GM12878 (cell line): Measurements from ENCODE around the gene NKX1-2. TPM values are rescaled to one million over a fixed set of nuclear protein-coding genes. Genes with fewer than 3 reads are reported as not detected.

Experiments used
- ATF7 ChIP-seq: fragments of 450-650 bp; IDR thresholded peaks from 2 replicates; pipeline ENCODE4 v1.6.1; 2016; ENCODE audit warnings: low read depth, mild to moderate bottlenecking
- BRCA1 ChIP-seq: IDR thresholded peaks from 2 replicates; pipeline ENCODE4 v1.6.1; 2011; ENCODE audit warnings: low read depth, low read length, improper control_type of control experiment
- CBFB ChIP-seq: IDR thresholded peaks from 2 replicates; pipeline ENCODE4 v1.6.1; 2016; ENCODE audit warnings: antibody characterized with exemption, low read depth
- ETV6 ChIP-seq, 2 experiments: fragments of 450-650 bp in 1 of 2; IDR thresholded peaks in 1 of 2; conservative IDR thresholded peaks in 1 of 2; 2 replicates each; pipeline ENCODE4 v1.6.1; 2014; ENCODE audit warnings: antibody characterized with exemption in 1 of 2, borderline replicate concordance in 1 of 2, low read depth in 1 of 2, mild to moderate bottlenecking in 1 of 2, moderate library complexity in 1 of 2
- IKZF1 ChIP-seq: fragments of 450-650 bp; conservative IDR thresholded peaks from 2 replicates; pipeline ENCODE4 v1.6.1; 2017; ENCODE audit warnings: antibody characterized with exemption, mild to moderate bottlenecking
- IRF4 ChIP-seq: IDR thresholded peaks from 2 replicates; pipeline ENCODE4 v1.6.1; 2011; ENCODE audit warnings: low read depth, low read length
- JUNB ChIP-seq: IDR thresholded peaks from 2 replicates; pipeline ENCODE4 v1.6.1; 2016; ENCODE audit warnings: antibody characterized with exemption, mild to moderate bottlenecking
- MEF2B ChIP-seq: fragments of 450-650 bp; IDR thresholded peaks from 2 replicates; pipeline ENCODE4 v1.6.1; 2018; ENCODE audit warnings: mild to moderate bottlenecking, moderate library complexity; ENCODE audit not compliant: partially characterized antibody, poor library complexity, severe bottlenecking
- NFYB ChIP-seq: IDR thresholded peaks from 2 replicates; pipeline ENCODE4 v1.6.1; 2011; ENCODE audit warnings: low read depth, mild to moderate bottlenecking, low read length, improper control_type of control experiment, moderate library complexity; ENCODE audit not compliant: insufficient read depth
- NR2F1 ChIP-seq: fragments of 450-650 bp; conservative IDR thresholded peaks from 2 replicates; pipeline ENCODE4 v1.6.1; 2017; ENCODE audit warnings: mild to moderate bottlenecking
- PAX5 ChIP-seq: IDR thresholded peaks from 2 replicates; pipeline ENCODE4 v1.6.1; 2011; ENCODE audit warnings: low read depth, low read length, borderline replicate concordance
- PKNOX1 ChIP-seq: fragments of 450-650 bp; IDR thresholded peaks from 2 replicates; pipeline ENCODE4 v1.6.1; 2016; ENCODE audit warnings: mild to moderate bottlenecking
- POU2F2 ChIP-seq: IDR thresholded peaks from 3 replicates; pipeline ENCODE4 v1.6.1; 2011; ENCODE audit warnings: low read depth, mild to moderate bottlenecking, low read length, borderline replicate concordance
- REST ChIP-seq: IDR thresholded peaks from 2 replicates; pipeline ENCODE4 v1.6.1; 2012; ENCODE audit warnings: mild to moderate bottlenecking, low read depth, low read length
- RUNX3 ChIP-seq: IDR thresholded peaks from 2 replicates; pipeline ENCODE4 v1.6.1; 2012; ENCODE audit warnings: low read length, inconsistent platforms
- SPI1 ChIP-seq: IDR thresholded peaks from 2 replicates; pipeline ENCODE4 v1.6.1; 2011; ENCODE audit warnings: low read depth, mild to moderate bottlenecking, low read length, moderate library complexity, borderline replicate concordance; ENCODE audit not compliant: insufficient read depth
- SUZ12 ChIP-seq: fragments of 200-600 bp; sonication (generic); IDR thresholded peaks from one replicate; pipeline ENCODE4 v1.6.1; 2018; ENCODE audit warnings: antibody characterized with exemption, mild to moderate bottlenecking; ENCODE audit not compliant: unreplicated experiment
- polyA plus RNA-seq, 11 experiments: library from polyadenylated mRNA; depleted of rRNA in 4 of 11; unstranded in 6 of 11; stranded (reverse) in 5 of 11; fragments of >200 nt; fragmentation: Nextera tagmentation in 4 of 11; fragmentation: Illumina TruSeq in 1 of 11; extraction: Ambion mirVana in 4 of 11; extraction: Trizol in 1 of 11; gene quantifications; 1 replicate in 1 of 11; 2 replicates in 10 of 11; pipeline versions ENCODE4 v1.2.1 to v1.2.3, GENCODE V29; 2011 to 2016; ENCODE audit warnings: inconsistent platforms in 2 of 11, missing spikeins in 2 of 11, low read depth in 1 of 11
- total RNA-seq, 4 experiments: library from RNA; depleted of rRNA in 3 of 4; stranded (reverse); fragments of >200 nt in 3 of 4; fragmentation: Illumina TruSeq in 1 of 4; extraction: Trizol in 1 of 4; gene quantifications; 2 replicates each; pipeline versions ENCODE4 v1.2.1 to v1.2.3, GENCODE V29; 2013 to 2021
- TF ChIP-seq, protein P1 (sequence below): fragments of 450-650 bp; IDR thresholded peaks from 2 replicates; pipeline ENCODE4 v1.6.1; 2014; ENCODE audit warnings: mild to moderate bottlenecking
- TF ChIP-seq, protein P2 (sequence below): fragments of 450-650 bp; IDR thresholded peaks from 2 replicates; pipeline ENCODE4 v1.6.1; 2017; ENCODE audit warnings: borderline replicate concordance
- TF ChIP-seq, protein P3 (sequence below): fragments of 450-650 bp; IDR thresholded peaks from 2 replicates; pipeline ENCODE4 v1.6.1; 2017; ENCODE audit warnings: mild to moderate bottlenecking, moderate library complexity

The NKX1-2 gene
- total and polyA plus RNA-seq, 10 of the 15 experiments (the other 5 are each of a cell fraction or from before 2014, with no cell fraction given) = not detected

DNA sequence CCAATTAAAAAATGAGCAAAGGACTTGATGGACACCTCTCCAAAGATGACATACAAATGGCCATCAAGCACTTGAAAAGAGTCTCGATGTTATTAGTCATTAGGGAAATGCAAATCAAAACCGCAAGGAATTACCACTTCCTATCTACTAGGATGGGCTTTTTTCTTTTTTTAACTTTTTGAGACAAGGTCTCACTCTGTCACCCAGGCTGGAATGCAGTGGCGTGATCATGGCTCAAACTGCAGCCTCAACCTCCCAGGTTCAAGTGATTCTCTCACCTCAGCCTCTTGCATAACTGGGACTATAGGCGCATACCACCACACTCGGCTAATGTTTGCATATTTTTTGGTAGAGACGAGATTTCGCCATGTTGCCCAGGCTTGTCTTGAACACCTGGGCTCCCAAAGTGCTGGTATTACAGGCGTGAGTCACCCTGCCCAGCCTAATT lies 13.6 kb downstream of the NKX1-2 start (continued):
- TF ChIP-seq MEF2B (no peak), POU2F2 (peak; percentile 91), IRF4 (no peak), PKNOX1 (peak; percentile 87), RUNX3 (peak; percentile 91), NFYB (no peak), CBFB (peak; percentile 52; the same call in 1 of the 2 replicates), ATF7 (no peak), JUNB (peak; percentile 33; the same call in 1 of the 2 replicates), NR2F1 (no peak), SPI1 (peak; percentile 43; the same call in 1 of the 2 replicates), IKZF1 (0 out of 2 replicates have a peak, but pooled peaks have one; percentile 16), REST (no peak), ETV6 (conservative IDR thresholded peaks at IDR 0.05 in 1 of 2, IDR thresholded peaks at IDR 0.05 in 1 of 2; ENCODE audit: borderline replicate concordance in 1 of 2, low read depth in 1 of 2) (peak in 1 of 2 experiments; percentile 46; a peak in 1 of 4 replicates), SUZ12 (no peak), PAX5 (no peak), BRCA1 (no peak)
- TF ChIP-seq, protein P1, sequence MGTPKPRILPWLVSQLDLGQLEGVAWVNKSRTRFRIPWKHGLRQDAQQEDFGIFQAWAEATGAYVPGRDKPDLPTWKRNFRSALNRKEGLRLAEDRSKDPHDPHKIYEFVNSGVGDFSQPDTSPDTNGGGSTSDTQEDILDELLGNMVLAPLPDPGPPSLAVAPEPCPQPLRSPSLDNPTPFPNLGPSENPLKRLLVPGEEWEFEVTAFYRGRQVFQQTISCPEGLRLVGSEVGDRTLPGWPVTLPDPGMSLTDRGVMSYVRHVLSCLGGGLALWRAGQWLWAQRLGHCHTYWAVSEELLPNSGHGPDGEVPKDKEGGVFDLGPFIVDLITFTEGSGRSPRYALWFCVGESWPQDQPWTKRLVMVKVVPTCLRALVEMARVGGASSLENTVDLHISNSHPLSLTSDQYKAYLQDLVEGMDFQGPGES = no peak
- TF ChIP-seq, protein P2, sequence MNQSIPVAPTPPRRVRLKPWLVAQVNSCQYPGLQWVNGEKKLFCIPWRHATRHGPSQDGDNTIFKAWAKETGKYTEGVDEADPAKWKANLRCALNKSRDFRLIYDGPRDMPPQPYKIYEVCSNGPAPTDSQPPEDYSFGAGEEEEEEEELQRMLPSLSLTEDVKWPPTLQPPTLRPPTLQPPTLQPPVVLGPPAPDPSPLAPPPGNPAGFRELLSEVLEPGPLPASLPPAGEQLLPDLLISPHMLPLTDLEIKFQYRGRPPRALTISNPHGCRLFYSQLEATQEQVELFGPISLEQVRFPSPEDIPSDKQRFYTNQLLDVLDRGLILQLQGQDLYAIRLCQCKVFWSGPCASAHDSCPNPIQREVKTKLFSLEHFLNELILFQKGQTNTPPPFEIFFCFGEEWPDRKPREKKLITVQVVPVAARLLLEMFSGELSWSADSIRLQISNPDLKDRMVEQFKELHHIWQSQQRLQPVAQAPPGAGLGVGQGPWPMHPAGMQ = no peak
- TF ChIP-seq, protein P3, sequence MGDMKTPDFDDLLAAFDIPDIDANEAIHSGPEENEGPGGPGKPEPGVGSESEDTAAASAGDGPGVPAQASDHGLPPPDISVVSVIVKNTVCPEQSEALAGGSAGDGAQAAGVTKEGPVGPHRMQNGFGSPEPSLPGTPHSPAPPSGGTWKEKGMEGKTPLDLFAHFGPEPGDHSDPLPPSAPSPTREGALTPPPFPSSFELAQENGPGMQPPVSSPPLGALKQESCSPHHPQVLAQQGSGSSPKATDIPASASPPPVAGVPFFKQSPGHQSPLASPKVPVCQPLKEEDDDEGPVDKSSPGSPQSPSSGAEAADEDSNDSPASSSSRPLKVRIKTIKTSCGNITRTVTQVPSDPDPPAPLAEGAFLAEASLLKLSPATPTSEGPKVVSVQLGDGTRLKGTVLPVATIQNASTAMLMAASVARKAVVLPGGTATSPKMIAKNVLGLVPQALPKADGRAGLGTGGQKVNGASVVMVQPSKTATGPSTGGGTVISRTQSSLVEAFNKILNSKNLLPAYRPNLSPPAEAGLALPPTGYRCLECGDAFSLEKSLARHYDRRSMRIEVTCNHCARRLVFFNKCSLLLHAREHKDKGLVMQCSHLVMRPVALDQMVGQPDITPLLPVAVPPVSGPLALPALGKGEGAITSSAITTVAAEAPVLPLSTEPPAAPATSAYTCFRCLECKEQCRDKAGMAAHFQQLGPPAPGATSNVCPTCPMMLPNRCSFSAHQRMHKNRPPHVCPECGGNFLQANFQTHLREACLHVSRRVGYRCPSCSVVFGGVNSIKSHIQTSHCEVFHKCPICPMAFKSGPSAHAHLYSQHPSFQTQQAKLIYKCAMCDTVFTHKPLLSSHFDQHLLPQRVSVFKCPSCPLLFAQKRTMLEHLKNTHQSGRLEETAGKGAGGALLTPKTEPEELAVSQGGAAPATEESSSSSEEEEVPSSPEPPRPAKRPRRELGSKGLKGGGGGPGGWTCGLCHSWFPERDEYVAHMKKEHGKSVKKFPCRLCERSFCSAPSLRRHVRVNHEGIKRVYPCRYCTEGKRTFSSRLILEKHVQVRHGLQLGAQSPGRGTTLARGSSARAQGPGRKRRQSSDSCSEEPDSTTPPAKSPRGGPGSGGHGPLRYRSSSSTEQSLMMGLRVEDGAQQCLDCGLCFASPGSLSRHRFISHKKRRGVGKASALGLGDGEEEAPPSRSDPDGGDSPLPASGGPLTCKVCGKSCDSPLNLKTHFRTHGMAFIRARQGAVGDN = no peak
